CD1c-positive myeloid dendritic cell (primary cell): ENCODE results near the gene CDK14.

Experiments
- DNase-seq: peaks from one replicate; pipeline ENCODE4 v3.0.0-alpha.2; 2016; ENCODE audit errors: extremely low spot score

CDK14 gene

DNA sequence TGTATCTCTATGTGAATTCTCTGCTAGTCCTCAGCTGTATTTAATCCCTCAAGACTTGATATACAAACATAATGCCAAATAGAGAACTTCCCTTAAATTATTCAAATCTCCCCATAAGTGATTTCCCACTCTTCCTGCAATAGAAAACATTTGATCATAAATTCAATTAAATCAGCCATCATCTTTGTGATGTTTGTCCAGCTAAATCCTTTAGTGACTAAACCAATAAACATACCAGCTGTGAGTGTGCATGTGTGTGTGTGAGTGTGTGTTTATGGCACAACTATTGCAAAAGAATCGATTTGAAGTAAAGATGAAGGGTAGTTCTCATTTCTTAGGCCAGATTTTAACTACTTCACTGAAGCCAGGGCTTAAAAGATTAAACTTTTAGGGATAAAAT is 492.6 kb downstream of the CDK14 start:
- no peak for DNase-seq

DNA sequence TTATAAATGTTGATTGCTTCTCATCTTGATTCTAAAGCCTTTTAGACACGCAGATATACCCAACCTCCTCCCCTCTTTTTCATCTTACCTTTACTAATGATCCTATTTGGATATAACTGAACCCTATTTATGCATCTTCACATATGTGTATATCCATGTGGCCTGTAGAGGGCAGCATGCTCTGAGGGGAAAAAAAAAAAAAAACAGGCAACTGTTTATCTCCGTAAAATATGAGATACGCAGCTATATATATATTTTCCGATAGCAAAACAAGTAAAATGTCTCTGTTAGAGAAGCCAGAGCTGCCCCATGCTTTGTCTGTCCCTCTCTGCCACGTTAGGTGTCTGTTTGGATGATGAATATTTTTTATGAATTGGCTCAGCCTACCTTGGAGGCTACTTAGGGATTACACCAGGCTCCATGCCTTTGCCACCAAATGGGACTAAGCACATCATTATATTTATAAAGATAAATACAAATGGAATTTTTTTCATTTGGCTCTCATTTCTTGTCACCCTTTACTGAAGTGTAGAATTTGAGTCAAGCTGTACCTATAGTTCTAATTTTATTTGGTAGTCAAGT is 493.4 kb downstream of the CDK14 start:
- DNase-seq = peak; percentile 37

DNA sequence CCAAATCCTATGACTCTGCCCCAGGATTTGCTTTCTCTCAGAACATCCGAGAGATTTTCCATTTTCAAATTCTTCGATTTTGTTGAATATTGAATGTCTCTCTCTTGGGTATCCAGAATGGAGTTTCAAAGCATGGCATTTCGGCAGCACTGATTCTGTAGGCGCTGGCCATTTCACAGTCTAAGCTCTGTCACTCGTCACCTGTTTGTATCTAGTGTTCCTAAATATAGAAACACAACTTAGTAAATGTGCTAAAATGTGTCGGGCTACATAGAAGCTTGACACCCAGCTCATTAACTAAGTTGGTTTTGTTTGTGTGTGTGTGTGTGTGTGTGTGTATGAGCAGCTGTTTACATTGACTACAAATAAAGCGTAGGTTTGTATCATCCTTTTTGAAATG is 494.6 kb downstream of the CDK14 start:
- DNase-seq = no peak

DNA sequence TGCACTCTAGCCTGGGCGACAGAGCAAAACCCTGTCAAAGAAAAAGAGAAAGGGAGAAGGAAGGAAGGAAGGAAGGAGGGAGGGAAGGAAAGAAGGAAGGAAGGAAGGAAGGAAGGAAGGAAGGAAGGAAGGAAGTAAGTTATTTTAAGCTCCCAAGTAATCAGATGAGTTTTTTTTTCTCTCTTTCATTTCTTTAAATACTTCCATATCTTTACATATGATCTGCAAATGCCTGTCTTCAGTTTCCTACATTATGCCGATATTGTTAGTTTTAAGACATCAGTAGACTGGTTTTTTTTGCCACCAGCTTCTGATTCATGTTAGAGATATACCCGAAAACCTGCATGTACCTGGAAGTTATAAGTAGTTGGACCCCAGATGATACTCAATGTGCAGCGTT is 495.5 kb downstream of the CDK14 start:
- DNase-seq = no peak

DNA sequence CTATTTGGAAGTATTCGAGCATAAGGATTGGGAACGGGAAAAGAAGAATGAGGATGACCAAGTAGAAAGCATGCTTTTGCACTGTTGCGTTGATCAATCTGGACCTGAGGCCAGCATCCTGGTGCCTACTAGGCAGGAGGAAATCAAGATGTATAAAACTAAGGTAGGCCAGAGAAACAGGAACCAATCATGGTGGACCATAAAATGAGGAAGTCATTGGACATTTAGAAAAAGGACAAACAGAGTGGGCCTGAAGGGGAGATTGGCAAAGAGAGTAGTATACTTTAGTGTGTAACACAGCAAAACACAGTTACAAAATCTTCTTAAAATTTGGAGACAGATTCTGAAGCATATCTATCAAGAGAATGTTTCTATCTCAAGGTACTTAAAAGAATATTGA is 497.1 kb downstream of the CDK14 start:
- no peak for DNase-seq

DNA sequence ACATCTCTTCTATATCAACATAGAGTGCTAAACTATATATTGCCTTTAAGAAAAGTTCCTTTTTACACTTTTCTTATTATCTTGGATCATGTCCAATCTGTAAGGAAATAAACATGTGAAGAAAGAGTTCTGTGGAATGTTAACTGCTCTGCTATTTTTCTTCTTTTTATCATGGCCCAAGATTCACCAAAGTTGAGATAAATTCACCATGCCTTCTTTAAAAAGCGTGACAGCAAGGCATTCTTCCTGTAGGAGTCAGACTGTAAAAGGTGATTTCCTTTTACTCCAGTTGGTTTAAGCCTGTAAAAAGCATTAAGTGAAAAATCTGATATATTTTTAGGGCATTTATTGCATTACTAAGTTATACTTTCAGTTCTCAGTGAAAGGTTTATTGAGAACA is 502.4 kb downstream of the CDK14 start:
- no peak for DNase-seq

DNA sequence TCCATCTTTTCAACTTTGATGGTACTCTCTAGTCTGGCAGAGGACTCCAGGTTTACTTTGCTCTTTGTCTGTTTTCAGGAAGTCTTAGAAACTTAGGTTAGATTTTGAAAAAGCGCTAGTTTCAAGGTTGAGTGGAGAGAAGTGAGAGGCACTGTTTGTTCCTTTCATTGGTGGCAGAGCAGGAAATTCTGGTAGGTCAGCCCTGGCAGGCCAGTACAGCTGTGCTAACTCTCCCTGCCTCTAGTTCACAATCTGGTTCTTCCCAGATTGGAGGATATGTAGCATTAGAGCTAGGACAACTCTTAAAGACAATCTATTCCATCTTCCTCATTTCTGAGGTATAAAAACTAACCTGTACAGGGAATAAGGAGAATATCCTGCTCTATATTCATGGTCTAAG is 507.2 kb downstream of the CDK14 start:
- DNase-seq = no peak

DNA sequence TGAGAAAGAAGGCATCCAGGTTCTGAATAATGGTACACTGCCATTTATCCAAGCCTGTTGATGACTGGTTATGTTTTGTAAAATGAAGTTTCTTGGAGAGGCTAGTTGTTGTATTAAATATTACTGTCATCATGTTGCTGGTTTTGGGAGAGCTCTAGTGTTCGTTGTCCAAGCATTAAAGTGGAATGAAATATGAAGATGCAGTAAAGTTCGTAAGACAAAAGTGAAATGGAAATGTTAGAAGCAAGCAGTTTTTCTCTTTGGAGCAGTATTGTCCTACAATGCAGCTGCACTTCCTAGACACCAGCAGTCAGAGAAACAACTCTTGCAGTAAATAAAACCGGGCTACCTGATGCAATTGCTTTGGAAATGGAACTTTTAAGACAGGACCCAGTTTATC is 511.3 kb downstream of the CDK14 start:
- DNase-seq = no peak

DNA sequence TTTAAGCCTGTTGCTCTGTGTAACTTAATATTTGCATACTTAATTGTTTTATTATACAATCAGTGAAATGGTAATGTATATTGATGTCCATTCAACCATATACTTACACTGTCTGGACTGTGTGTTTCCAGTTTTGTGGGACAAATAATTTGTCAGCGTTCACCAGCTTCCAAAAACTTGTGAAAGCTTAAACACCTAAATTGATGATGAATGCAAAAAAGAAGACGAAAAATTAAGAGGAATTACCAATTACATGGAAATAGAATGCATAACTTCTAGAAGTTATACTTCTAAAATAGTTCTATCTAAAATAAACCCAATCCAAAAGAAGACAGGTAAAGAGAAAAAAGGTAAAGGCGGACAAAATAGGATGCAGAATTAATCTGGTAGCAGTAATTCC is 513.1 kb downstream of the CDK14 start:
- no peak for DNase-seq

DNA sequence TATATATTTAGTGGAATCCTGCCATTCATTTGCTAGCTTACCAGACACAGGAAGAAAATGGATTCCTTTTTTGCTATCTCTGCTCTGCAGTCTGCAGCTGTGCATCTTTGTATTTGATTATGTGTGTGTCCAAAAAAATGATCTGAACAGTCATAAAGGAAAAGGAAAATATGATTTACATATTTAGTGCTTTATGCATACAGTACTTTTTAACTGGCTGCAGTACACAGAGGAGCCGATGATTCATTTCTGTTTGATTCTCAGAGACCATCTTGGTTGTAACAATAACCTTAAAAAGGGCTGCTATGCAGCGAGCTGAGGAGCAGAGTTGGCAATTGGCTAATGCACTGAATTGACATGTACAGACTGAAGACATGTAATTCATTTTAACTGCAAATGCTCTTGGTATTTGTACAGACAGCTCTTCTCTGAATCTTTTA is 516.8 kb downstream of the CDK14 start:
- no peak for DNase-seq

DNA sequence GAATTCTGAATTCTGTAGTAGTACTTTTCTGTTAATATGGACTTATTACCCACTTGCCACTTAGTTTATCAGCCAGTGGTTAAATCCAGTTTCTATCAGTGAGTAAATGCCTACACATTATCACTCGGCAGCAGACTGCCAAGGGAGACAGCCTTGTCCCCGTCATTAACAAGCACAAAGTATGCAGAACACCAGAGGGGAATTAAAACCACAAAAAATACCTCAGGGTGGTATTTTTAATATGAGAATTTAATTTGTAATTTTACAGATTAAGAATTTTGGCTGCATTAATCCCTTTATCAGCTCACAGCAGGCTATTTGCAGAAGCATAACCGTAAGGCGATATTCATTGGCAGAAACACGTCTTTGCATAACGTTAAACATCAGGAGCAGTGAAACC is 518.1 kb downstream of the CDK14 start:
- DNase-seq = no peak

DNA sequence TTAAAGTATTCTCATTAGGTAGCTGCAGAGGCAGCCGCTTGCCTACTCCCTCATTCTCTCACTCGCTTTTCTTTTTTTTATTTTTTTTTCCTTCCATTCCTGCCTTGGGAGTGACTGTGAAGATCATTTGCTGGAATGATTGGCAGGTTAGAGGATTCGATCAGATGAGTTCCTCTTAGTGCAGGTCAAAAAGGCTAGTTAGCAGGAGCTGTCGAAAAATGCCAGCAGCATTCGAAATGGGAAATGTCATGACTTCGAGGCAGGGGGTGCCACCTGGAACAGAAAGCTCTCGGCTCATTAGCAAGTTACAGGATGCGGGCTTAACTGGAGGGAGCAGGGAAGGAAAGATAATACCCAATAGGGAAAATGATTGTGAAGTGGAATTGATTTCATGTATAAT is 530.6 kb downstream of the CDK14 start:
- no peak for DNase-seq

DNA sequence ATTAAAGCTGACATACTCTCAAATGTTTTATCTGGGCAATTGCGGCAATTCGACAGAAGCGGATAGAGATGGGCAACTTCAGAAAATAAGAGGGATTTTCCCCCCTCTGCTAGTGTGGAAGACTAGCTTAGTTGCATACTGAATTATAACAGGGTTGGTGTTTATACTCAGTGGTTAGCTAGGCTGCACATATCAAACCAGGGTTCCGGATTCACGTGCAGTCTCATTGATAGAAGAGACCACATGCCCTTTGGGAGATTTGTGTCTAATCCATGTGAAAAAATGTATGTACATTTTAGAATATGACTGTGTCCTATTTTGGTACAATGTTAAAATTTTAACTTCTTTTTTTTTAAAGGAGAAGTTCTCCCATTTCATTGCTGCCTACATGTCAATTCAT is 531.2 kb downstream of the CDK14 start:
- no peak for DNase-seq

DNA sequence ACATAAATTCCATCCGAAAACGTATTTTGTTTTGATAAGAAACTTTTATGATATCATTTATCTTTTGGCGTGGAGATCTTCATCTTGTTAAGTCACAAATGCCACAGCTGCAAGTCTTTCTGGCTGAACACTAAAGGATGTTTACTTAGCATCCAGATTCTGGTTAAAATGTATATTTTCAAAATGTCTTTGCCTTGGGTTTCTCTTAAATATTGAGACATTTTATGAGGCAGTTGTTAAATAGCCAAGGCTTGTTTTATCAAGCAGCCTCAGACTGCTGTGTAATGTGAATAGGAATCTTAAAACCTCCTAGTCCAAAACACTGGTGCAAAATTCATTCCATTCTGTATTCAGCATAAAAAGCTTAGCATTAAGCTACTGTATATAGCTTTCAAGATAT is 531.8 kb downstream of the CDK14 start:
- no peak for DNase-seq

DNA sequence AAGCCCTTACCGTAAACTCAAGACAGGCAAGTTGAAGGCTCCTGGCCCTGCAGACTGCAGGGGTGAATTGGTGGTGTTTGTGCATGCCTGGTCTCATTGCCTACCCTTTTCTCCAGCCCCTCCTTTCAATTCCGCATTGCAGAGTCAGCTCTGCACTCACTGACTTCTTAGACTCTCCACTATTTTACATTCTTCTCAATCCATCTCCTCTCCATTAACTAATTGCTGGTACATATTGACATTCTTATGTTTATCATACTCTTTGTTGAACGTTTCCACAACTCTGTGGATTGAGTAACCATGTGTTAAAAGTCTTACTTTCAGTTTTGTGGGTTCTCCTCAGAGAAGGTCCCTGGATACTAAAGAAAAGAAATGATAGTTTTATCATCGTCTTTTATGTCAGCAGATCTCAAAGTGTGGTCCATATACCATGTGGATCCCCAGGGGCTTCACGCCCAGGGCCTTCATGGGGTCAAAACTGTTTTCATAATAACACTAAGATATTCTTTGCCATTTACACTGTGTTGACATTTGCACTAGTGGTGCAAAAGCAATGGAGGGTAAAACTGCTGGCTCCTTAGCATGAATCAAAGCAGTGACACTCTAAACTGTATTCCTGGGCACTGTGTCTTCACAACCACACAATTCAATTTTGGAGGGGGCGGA is 532.7 kb downstream of the CDK14 start:
- DNase-seq = no peak

DNA sequence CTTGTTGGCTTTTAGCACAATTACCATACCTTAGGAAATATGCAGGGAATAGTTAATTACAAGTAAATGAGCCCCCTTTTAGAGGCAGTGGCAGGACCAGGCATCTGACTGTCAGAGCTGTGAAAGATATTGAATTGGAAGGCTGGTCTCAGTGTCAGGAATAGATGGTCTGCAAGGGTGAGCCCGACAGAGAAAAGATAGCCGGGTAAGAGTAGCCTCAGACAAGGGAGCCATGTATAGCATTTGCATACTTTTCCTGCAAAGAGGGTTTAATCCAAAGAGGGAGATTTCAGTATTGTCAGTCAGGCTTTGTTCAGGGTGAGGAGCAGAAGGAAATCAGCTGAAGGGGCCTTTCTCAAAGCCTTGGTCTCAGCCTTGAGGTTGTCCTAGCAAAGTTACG is 539.2 kb downstream of the CDK14 start:
- DNase-seq = no peak

DNA sequence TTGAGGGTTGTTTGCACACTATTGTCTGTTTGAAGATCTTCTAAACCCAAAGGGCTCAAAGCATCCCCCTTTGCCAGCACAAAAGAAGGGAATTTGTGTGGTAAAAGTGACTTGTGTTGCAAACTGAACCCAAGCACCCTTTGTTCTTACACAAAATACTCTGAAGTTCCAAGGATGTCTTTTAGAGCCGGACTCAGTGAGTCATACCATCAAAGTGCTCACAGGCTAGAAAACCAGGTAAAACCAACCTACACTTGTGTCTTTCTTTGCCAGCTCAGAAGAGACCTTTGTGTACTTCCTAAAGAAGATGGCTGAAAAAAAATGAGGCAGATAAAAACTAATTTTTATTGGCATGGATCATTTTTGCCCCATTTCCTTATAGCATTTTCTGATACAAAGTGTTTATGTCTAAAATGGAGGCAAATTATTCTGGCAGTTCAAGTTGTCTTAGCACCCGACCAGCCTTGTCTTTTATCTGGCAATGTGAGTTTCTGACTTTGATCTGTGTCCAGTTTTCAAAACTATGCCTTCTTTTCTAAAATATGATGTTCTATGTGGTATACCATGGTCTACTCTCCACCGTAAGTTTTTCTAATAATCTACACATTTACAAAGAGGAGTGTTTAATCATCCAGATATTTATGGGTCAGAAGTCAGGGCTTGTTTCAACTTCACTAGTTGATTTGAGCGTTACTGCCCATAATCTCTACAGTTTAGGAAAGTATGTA is 539.7 kb downstream of the CDK14 start:
- DNase-seq = no peak

DNA sequence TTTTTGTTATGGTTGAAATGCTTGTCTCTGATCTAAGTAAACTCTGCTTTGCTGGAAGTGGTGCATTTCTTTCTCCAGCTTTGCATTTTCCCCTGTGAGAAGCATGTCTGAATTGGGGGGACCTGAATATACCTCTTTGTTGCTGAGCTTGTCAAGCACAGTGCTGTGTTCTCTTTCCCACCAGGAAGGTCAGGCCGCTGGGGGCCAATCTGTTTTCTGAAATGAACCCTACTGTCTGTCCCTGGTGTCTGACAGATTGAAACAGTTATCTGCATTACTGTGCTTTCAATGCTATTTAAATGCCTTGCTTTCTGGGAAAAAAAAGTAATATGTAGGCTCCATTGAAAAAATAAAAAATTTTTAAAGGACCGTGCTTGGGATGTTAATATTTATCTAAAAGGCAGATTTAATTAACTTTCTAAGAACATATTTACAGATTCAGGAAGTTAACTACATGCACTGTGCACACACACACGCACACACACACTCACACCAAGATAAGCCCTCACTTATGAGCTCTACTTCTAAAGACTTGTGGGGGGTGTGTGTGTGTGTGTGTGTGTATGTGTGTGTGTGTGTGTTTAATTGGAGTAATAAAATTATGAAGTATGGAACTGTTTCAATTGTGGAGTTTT is 541.1 kb downstream of the CDK14 start:
- DNase-seq = no peak

DNA sequence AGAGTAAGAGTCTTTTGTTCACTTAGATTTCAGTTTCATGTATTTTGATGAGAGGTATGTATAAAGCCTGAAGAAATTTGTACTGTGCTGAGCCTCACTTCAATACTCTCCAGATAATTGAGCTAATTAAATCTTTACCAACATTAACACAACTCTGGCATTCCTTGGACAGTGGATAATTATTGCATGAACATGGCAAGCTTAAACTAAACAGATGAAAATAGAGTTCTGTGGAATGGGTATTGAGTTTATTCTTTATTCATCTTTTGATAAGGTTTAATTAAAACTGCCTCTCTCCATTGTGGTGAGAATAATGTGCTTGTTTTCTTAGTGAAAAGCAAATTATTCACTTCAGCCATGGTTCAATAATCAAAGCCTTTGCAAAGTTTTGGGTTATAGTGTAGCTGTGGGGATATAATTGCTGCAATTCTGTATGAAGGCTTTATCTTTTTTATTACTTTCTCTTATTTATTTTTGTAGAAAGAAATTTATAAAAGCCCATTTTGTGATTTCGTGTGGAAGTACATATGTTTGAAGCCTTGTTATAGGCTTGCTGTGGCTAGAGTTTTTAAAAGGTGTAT is 541.8 kb downstream of the CDK14 start:
- no peak for DNase-seq

DNA sequence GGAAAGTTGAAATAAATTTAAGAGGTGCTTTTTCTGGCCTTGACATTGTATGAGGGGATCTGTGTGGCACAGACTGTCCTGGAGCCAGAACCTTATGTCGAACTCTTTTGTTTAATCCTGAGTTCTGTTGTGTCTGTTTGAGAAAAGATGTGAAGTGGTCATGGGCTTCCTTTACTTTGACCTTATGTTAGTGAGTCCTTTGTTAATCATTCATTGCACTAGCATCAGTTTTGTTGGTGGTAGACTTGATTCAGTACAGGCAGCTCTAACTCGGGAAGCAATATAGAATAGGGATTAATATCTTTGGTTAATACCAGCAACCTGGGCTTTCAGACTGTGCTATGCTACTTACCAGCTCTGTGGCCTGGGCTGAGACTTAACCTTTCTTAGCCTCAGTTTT is 544.2 kb downstream of the CDK14 start:
- no peak for DNase-seq

DNA sequence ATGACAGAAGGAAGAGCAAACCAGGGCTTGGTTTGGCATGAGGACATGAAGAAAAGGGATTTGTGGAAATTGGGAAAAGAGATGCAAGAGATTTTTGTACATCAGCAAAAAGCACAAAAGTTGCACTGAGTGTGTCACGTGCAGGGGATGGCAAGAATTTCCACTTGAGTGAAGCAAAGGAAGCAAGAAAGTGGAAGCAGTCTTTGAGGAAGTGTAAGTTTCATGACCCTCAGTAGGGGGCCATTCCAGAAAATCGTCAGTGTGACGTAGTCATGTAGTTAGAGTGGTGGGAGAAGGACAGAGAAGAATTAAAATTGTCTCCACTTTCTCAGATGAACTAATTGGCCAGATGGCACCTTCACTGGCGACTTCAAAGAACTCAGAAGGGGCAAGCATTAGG is 544.9 kb downstream of the CDK14 start:
- DNase-seq = peak; percentile 45

DNA sequence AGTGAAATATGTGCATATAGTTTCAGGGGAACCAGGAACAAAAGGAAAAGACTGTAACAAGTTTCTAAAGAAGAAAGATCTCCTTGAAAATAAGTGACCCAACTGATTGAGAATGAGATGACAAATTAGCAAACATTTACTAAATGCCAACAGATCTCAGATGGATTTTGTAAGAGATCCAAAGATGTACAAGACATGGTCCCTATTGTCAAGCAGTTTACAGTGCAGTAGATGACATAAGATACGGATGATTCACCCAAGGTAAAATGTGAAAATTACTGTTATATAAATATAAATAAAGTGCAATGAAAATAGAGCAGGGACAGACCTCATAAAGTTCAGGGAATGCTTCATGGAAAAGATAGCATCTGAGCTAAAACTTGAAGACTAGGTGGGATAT is 546.6 kb downstream of the CDK14 start:
- DNase-seq = no peak
